ENCODE data around the gene LPIN3. TPM values are rescaled to one million over a fixed set of nuclear protein-coding genes. Genes with fewer than 3 reads are reported as not detected.

The LPIN3 gene
- total RNA-seq, 2 donors from 2014 or later: 28.7 to 29.6 TPM

- DNase-seq (ENCODE audit: low spot score): no peak
- Histone ChIP-seq H3K4me3 (no peak overlapping the region), H3K4me1 (ENCODE audit: control insufficient read depth in 1 of 2, low read depth in 2 of 2) (peaks cover 0 to 16% of the 10 kb centered on the region in 2 donors), H3K27ac (no peak overlapping the region), H3K9me3 (no peaks in the 10 kb centered on the region), H3K27me3 (replicated peaks; ENCODE audit: insufficient read depth) (no peaks in the 10 kb centered on the region), H3K36me3 (no peaks in the 10 kb centered on the region)
- no peak for ATAC-seq (ENCODE audit: insufficient number of reproducible peaks, low FRiP score, low read depth)
- no peak for TF ChIP-seq CTCF (IDR thresholded peaks at IDR 0.05)
These were observed 53.5 kb downstream of the LPIN3 start for GRCh38 chr20:41394081-41394480.

- no peak for TF ChIP-seq CTCF (IDR thresholded peaks at IDR 0.05)
- Histone ChIP-seq H3K4me1 (ENCODE audit: control insufficient read depth in 1 of 2, low read depth in 2 of 2) (peaks cover 0 to 16% of the 10 kb centered on the region in 2 donors), H3K36me3 (no peaks in the 10 kb centered on the region), H3K27me3 (replicated peaks; ENCODE audit: insufficient read depth) (no peaks in the 10 kb centered on the region), H3K9me3 (no peaks in the 10 kb centered on the region), H3K4me3 (no peak overlapping the region), H3K27ac (no peak overlapping the region)
- ATAC-seq (ENCODE audit: insufficient number of reproducible peaks, low FRiP score, low read depth) (no peak), DNase-seq (ENCODE audit: low spot score) (no peak)
These were observed 54.5 kb downstream of the LPIN3 start for GRCh38 chr20:41394931-41395666.

GRCh38 chr20:41395667-41396664 is 55.3 kb downstream of the LPIN3 start:
- no peak for TF ChIP-seq CTCF (IDR thresholded peaks at IDR 0.05)
- Histone ChIP-seq H3K27me3 (replicated peaks; ENCODE audit: insufficient read depth) (no peaks in the 10 kb centered on the region), H3K4me1 (ENCODE audit: control insufficient read depth in 1 of 2, low read depth in 2 of 2) (peaks cover 0 to 16% of the 10 kb centered on the region in 2 donors), H3K36me3 (no peaks in the 10 kb centered on the region), H3K4me3 (no peak overlapping the region), H3K27ac (no peak overlapping the region), H3K9me3 (no peaks in the 10 kb centered on the region)
- DNase-seq (ENCODE audit: low spot score) (no peak), ATAC-seq (ENCODE audit: insufficient number of reproducible peaks, low FRiP score, low read depth) (no peak)

- TF ChIP-seq CTCF (IDR thresholded peaks at IDR 0.05): no peak
- H3K36me3 ChIP-seq: no peaks in the 10 kb centered on the region
- ATAC-seq (ENCODE audit: insufficient number of reproducible peaks, low FRiP score, low read depth): no peak
- H3K27me3 ChIP-seq (replicated peaks; ENCODE audit: insufficient read depth): no peaks in the 10 kb centered on the region
- no peaks in the 10 kb centered on the region for H3K9me3 ChIP-seq
- H3K4me1 ChIP-seq (ENCODE audit: control insufficient read depth in 1 of 2, low read depth in 2 of 2): peaks cover 0 to 9% of the 10 kb centered on the region in 2 donors
- no peak overlapping the region for H3K27ac ChIP-seq
- no peak overlapping the region for H3K4me3 ChIP-seq
- no peak for DNase-seq (ENCODE audit: low spot score)
These were observed 57.8 kb downstream of the LPIN3 start for GRCh38 chr20:41398408-41398807.

GRCh38 chr20:41403604-41404003 is 63.0 kb downstream of the LPIN3 start:
- no peak overlapping the region for H3K4me3 ChIP-seq
- H3K9me3 ChIP-seq: no peaks in the 10 kb centered on the region
- no peaks in the 10 kb centered on the region for H3K27me3 ChIP-seq (replicated peaks; ENCODE audit: insufficient read depth)
- H3K36me3 ChIP-seq: peaks cover 33% of the 10 kb centered on the region
- no peak for DNase-seq (ENCODE audit: low spot score)
- no peak for TF ChIP-seq CTCF (IDR thresholded peaks at IDR 0.05)
- H3K4me1 ChIP-seq (ENCODE audit: control insufficient read depth in 1 of 2, low read depth in 2 of 2): no peaks in the 10 kb centered on the region
- no peak for ATAC-seq (ENCODE audit: insufficient number of reproducible peaks, low FRiP score, low read depth)
- H3K27ac ChIP-seq: no peak overlapping the region

All from thoracic aorta (tissue), 2 donors.